ENCODE results near the gene RHOD. TPM values are rescaled to one million over a fixed set of nuclear protein-coding genes. Genes with fewer than 3 reads are reported as not detected.

The RHOD gene
- total and polyA plus RNA-seq, 10 of the 15 experiments (the other 5 are each of a cell fraction or from before 2014, with no cell fraction given), result 0.15 to 2.6 (median 1.9) TPM; not detected in 2

DNA sequence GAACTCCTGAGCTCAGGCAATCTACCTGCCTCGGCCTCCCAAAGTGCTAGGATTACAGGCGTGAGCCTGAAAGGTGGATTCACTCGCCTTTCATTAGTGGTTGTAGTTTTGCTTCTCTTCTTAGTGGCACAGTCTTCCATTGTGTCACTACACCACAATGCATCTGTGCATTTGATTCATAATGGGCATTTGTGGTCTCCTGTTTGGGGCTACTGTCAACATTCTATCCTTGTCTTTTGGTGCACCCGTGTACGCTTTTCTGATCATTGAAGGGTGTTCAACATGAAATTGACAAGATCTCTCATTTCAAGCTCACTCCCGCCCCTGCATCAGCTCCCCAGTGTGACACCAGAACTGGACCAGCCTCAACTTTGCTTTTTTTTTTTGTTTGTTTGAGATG lies 35.7 kb upstream of the RHOD start (continued):
- TF ChIP-seq, protein P1, sequence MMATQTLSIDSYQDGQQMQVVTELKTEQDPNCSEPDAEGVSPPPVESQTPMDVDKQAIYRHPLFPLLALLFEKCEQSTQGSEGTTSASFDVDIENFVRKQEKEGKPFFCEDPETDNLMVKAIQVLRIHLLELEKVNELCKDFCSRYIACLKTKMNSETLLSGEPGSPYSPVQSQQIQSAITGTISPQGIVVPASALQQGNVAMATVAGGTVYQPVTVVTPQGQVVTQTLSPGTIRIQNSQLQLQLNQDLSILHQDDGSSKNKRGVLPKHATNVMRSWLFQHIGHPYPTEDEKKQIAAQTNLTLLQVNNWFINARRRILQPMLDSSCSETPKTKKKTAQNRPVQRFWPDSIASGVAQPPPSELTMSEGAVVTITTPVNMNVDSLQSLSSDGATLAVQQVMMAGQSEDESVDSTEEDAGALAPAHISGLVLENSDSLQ (IDR thresholded peaks at IDR 0.05), result no peak
- TF ChIP-seq TCF7 (IDR thresholded peaks at IDR 0.05; ENCODE audit: borderline replicate concordance), result no peak
- peak; percentile 75 for TF ChIP-seq JUNB (IDR thresholded peaks at IDR 0.05)
- no peak for TF ChIP-seq PAX8 (IDR thresholded peaks at IDR 0.05)
- TF ChIP-seq TARDBP (IDR thresholded peaks at IDR 0.05; ENCODE audit: borderline replicate concordance), result no peak
- TF ChIP-seq CBX5 (IDR thresholded peaks at IDR 0.05; ENCODE audit: low read depth), result no peak
- TF ChIP-seq MXI1 (IDR thresholded peaks at IDR 0.05; ENCODE audit: low read depth, low read length), result no peak
- no peak for TF ChIP-seq POLR2AphosphoS2 (IDR thresholded peaks at IDR 0.05; ENCODE audit: low read depth, low read length)
- no peak for TF ChIP-seq NFXL1 (IDR thresholded peaks at IDR 0.05; ENCODE audit: borderline replicate concordance)
- no peak for TF ChIP-seq DPF2 (IDR thresholded peaks at IDR 0.05)
- no peak for TF ChIP-seq SMARCA5 (IDR thresholded peaks at IDR 0.05)
- TF ChIP-seq RELA (IDR thresholded peaks at IDR 0.05; ENCODE audit: borderline replicate concordance, partially characterized antibody), result no peak
- no peak for TF ChIP-seq MEF2B (IDR thresholded peaks at IDR 0.05; ENCODE audit: partially characterized antibody, poor library complexity, severe bottlenecking)
- TF ChIP-seq, protein P2, sequence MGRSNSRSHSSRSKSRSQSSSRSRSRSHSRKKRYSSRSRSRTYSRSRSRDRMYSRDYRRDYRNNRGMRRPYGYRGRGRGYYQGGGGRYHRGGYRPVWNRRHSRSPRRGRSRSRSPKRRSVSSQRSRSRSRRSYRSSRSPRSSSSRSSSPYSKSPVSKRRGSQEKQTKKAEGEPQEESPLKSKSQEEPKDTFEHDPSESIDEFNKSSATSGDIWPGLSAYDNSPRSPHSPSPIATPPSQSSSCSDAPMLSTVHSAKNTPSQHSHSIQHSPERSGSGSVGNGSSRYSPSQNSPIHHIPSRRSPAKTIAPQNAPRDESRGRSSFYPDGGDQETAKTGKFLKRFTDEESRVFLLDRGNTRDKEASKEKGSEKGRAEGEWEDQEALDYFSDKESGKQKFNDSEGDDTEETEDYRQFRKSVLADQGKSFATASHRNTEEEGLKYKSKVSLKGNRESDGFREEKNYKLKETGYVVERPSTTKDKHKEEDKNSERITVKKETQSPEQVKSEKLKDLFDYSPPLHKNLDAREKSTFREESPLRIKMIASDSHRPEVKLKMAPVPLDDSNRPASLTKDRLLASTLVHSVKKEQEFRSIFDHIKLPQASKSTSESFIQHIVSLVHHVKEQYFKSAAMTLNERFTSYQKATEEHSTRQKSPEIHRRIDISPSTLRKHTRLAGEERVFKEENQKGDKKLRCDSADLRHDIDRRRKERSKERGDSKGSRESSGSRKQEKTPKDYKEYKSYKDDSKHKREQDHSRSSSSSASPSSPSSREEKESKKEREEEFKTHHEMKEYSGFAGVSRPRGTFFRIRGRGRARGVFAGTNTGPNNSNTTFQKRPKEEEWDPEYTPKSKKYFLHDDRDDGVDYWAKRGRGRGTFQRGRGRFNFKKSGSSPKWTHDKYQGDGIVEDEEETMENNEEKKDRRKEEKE (IDR thresholded peaks at IDR 0.05), result no peak
- no peak for TF ChIP-seq TBL1XR1 (IDR thresholded peaks at IDR 0.05; ENCODE audit: low read depth, low read length)
- no peak for TF ChIP-seq GABPA (IDR thresholded peaks at IDR 0.05; ENCODE audit: low read depth)
- TF ChIP-seq, protein P3, sequence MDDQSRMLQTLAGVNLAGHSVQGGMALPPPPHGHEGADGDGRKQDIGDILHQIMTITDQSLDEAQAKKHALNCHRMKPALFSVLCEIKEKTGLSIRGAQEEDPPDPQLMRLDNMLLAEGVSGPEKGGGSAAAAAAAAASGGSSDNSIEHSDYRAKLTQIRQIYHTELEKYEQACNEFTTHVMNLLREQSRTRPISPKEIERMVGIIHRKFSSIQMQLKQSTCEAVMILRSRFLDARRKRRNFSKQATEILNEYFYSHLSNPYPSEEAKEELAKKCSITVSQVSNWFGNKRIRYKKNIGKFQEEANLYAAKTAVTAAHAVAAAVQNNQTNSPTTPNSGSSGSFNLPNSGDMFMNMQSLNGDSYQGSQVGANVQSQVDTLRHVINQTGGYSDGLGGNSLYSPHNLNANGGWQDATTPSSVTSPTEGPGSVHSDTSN (IDR thresholded peaks at IDR 0.05; ENCODE audit: insufficient replicate concordance, low read depth, low read length), result no peak
- TF ChIP-seq CREB1 (IDR thresholded peaks at IDR 0.05; ENCODE audit: low read depth), result no peak
- TF ChIP-seq ZBED1 (IDR thresholded peaks at IDR 0.05; ENCODE audit: borderline replicate concordance), result no peak
- peak; percentile 40; the same call in 1 of the 2 replicates for TF ChIP-seq CREM (IDR thresholded peaks at IDR 0.05; ENCODE audit: low read depth)
- no peak for TF ChIP-seq CHD4 (IDR thresholded peaks at IDR 0.05)
- TF ChIP-seq FOXM1 (IDR thresholded peaks at IDR 0.05; ENCODE audit: low read depth, low read length), result no peak
- TF ChIP-seq TCF3 (IDR thresholded peaks at IDR 0.05; ENCODE audit: borderline replicate concordance, insufficient read depth, low read depth, low read length), result peak; percentile 73; the same call in 1 of the 2 replicates
- TF ChIP-seq, protein P4, sequence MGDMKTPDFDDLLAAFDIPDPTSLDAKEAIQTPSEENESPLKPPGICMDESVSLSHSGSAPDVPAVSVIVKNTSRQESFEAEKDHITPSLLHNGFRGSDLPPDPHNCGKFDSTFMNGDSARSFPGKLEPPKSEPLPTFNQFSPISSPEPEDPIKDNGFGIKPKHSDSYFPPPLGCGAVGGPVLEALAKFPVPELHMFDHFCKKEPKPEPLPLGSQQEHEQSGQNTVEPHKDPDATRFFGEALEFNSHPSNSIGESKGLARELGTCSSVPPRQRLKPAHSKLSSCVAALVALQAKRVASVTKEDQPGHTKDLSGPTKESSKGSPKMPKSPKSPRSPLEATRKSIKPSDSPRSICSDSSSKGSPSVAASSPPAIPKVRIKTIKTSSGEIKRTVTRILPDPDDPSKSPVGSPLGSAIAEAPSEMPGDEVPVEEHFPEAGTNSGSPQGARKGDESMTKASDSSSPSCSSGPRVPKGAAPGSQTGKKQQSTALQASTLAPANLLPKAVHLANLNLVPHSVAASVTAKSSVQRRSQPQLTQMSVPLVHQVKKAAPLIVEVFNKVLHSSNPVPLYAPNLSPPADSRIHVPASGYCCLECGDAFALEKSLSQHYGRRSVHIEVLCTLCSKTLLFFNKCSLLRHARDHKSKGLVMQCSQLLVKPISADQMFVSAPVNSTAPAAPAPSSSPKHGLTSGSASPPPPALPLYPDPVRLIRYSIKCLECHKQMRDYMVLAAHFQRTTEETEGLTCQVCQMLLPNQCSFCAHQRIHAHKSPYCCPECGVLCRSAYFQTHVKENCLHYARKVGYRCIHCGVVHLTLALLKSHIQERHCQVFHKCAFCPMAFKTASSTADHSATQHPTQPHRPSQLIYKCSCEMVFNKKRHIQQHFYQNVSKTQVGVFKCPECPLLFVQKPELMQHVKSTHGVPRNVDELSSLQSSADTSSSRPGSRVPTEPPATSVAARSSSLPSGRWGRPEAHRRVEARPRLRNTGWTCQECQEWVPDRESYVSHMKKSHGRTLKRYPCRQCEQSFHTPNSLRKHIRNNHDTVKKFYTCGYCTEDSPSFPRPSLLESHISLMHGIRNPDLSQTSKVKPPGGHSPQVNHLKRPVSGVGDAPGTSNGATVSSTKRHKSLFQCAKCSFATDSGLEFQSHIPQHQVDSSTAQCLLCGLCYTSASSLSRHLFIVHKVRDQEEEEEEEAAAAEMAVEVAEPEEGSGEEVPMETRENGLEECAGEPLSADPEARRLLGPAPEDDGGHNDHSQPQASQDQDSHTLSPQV (IDR thresholded peaks at IDR 0.05), result no peak
- TF ChIP-seq CBX3 (IDR thresholded peaks at IDR 0.05; ENCODE audit: borderline replicate concordance, low read depth), result no peak
